HG02571 (cell line): ENCODE data around the gene TDRD10.

Experiments used
- ATAC-seq: cut with Tn5 transposase; IDR thresholded peaks from one replicate; pipeline ENCODE4 v1.9.1; 2021; ENCODE audit warnings: mild to moderate bottlenecking, moderate library complexity; ENCODE audit not compliant: unreplicated experiment

Gene TDRD10

DNA sequence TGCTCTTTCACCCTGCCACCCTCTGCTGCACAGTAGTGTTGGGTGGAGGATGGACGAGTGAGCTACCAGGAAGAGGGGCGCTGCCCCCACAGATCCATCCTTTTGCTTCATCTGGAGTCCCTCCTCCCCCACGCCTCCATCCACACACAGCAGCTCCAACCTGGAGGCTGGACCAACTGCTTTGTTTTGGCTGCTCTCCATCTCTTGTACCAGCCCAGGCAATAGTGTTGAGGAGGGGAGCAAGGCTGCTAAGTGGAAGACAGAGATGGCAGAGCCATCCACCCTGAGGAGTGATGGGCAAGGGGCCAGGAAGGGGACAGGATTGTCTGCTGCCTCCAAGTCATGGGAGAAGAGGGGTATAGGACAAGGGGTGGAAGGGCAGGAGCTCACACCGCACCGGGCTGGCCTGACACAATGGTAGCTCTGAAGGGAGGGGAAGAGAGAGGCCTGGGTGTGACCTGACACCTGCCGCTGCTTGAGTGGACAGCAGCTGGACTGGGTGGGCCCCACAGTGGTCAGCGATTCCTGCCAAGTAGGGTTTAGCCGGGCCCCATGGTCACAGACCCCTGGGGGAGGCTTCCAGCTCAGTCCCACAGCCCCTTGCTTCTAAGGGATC lies 74.0 kb downstream of the TDRD10 start:
- ATAC-seq = no peak

DNA sequence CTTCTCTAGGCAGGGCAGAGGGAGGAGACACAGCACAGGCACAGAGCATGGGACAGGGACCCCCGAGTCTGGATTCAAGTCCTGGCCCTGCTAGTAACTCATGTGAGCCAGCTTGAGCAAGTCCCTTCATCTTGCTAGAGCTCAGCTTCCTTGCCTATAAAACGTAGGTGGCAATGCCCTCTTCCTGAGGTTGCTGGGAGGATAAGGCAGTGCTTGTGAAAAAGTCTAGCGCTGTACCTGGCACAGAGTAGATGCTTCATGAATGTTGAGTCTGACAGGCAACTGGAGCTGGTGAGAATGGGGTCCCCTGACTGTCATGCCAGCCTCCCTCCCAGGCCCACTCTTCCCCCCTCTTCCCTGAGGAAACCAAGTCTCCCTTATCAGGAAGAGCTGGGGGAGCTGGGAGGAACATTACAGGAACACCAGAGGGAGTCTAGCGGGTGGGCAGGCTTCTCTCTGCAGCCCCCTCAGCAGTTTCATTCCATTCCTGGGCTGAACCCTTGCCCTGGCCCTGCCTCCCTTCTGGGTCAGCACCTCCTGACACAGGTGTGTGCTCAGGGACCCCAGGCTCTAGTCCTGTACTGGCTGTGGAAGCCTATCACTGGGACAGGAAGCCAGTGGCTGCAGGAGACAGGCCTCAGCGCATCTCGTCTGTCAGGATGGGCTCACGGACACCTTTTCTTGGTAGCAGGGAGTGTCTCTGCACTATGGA lies 75.5 kb downstream of the TDRD10 start:
- no peak for ATAC-seq

- no peak for ATAC-seq
Observed at GRCh38 chr1:154578058-154578418, 76.0 kb downstream of the TDRD10 start.

- no peak for ATAC-seq
Observed at GRCh38 chr1:154579374-154579773, 77.4 kb downstream of the TDRD10 start.

DNA sequence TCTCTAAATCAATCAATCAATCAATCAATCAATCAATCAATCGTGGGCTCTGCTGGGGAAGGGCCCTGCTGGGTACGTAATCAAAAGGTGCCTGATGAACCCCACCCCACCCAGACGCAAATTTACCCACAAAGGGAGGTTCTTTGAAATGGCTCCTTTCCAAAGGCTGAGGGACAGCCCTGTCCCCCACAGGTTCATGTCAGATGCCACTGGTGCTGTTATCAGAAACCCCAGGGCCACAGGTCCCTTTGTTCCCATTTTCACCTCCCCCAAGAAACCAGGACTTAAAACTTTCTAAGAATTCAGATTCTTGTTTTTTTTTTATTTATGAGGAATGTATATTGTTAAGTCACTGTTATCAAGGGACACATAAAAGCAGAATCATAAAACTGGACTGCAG lies 79.7 kb downstream of the TDRD10 start:
- ATAC-seq = no peak

DNA sequence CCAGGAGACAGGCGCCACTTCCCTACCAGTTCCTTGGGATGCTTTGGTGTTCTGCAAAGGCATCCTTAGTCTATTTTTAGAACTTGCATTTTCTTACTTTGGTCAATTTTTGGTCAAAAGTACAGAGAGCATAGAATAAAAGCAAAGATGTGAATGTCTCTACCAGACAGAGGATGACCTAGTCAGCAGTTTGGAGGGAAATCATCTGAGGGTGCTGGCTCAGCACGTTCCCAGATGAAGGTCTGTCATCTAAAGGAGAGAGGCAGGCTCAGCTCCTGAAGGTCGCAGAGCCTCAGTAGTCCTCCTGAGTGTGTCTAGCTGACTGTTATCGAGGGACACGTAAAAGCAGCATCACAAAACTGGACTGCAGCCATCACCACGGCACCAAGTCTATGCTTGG lies 80.9 kb downstream of the TDRD10 start:
- ATAC-seq = no peak

GRCh38 chr1:154583773-154584172 lies 81.8 kb downstream of the TDRD10 start:
- no peak for ATAC-seq

GRCh38 chr1:154584267-154584994 lies 82.4 kb downstream of the TDRD10 start:
- ATAC-seq = no peak

- no peak for ATAC-seq
Observed at GRCh38 chr1:154586231-154586630, 84.2 kb downstream of the TDRD10 start.

GRCh38 chr1:154586641-154587040 lies 84.6 kb downstream of the TDRD10 start:
- ATAC-seq = no peak

DNA sequence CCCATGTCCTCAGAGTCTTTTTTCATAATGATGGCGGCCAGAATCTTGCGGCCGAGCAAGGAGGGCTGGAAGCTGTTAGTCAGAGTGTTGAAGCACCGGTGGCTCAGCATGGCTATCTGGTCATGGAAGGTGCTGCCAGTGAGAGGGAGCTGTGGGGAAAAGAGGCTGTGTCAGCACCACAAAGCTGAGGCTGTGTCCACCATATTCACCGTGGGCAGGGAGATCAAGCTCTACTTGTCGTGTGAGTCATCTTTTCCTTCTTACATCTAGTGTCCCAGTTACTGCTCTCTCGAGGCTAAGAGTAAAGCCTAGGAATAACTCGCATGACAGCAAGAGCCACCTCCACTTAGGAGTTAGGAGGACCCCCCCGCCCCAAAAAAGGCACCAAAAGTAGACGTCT lies 87.8 kb downstream of the TDRD10 start:
- no peak for ATAC-seq

DNA sequence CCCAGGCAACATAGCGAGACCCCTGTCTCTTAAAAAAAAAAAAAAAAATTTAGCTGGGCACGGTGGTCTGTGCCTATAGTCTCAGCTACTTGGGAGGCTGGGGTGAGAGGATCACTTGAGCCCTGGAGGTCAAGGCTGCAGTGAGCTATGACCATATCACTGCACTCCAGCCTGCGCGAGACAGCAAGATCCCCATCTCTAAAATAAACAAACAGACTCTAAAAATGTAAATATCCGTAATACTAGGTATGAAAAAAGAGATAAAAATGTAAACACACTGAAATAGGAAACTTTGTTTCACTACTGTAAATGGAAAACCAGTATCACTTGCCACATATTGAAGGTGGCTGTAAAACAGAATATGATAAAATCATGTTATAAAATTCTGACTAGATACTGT lies 88.7 kb downstream of the TDRD10 start:
- no peak for ATAC-seq

- no peak for ATAC-seq
Observed at GRCh38 chr1:154591206-154591605, 89.2 kb downstream of the TDRD10 start.

DNA sequence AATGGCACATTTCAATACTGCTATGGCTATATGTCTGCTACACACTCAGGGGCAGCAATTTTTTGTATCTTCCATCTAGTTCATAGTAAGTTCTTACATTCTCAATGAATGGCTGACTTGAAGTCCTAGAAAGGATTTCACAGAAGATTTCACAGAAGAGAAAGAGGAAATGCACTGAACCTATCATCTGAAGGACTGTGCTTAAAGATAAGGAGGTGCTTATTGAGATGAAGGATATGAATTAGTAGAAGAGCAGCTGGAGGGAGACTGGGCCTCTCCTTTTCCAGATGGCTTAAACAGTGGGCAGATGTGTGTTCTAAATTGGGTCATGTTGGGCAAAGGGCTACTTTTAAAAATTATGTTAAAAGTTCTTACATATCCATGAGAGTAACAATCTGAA lies 91.4 kb downstream of the TDRD10 start:
- ATAC-seq = no peak

- no peak for ATAC-seq
Observed at GRCh38 chr1:154594811-154595210, 92.8 kb downstream of the TDRD10 start.

GRCh38 chr1:154595621-154596020 lies 93.6 kb downstream of the TDRD10 start:
- no peak for ATAC-seq
